HepG2 (cell line): Measurements from ENCODE around the gene SLCO2A1.

ENCODE experiments used
- CEBPB ChIP-seq: IDR thresholded peaks from 2 replicates; pipeline ENCODE4 v1.6.1; 2011; ENCODE audit warnings: low read depth, low read length, improper control_type of control experiment, borderline replicate concordance
- CTCF ChIP-seq: sonication (generic); formaldehyde crosslinking; IDR thresholded peaks from 2 replicates; pipeline ENCODE4 v1.5.0; 2020; ENCODE audit warnings: mild to moderate bottlenecking, missing genetic modification reagents, moderate library complexity
- DPF2 ChIP-seq: sonication (generic); formaldehyde crosslinking; IDR thresholded peaks from 2 replicates; pipeline ENCODE4 v1.4.0; 2020; ENCODE audit warnings: mild to moderate bottlenecking, low read depth, missing genetic modification reagents, borderline replicate concordance
- ISX ChIP-seq: sonication (generic); formaldehyde crosslinking; conservative IDR thresholded peaks from 2 replicates; pipeline ENCODE4 v1.5.0; 2020; ENCODE audit warnings: missing genetic modification reagents
- NR2F2 ChIP-seq: IDR thresholded peaks from 2 replicates; pipeline ENCODE4 v1.6.1; 2012; ENCODE audit warnings: low read depth, inconsistent platforms, borderline replicate concordance
- POLR2AphosphoS5 ChIP-seq: IDR thresholded peaks from 2 replicates; pipeline ENCODE4 v1.6.1; 2012; ENCODE audit warnings: low read depth, low read length
- STAG1 ChIP-seq: sonication (generic); formaldehyde crosslinking; IDR thresholded peaks from 2 replicates; pipeline ENCODE4 v1.4.0; 2020; ENCODE audit warnings: missing genetic modification reagents
- TCF7 ChIP-seq: sonication (generic); IDR thresholded peaks from 2 replicates; pipeline ENCODE4 v1.6.1; 2016; ENCODE audit warnings: antibody characterized with exemption, low read depth
- TFE3 ChIP-seq: IDR thresholded peaks from 2 replicates; pipeline ENCODE4 v1.6.1; 2016
- ZNF224 ChIP-seq: sonication (generic); formaldehyde crosslinking; IDR thresholded peaks from 2 replicates; pipeline ENCODE4 v1.5.0; 2020; ENCODE audit warnings: mild to moderate bottlenecking, missing genetic modification reagents
- ZNF326 ChIP-seq: sonication (generic); formaldehyde crosslinking; IDR thresholded peaks from 2 replicates; pipeline ENCODE4 v1.4.0; 2020; ENCODE audit warnings: missing genetic modification reagents, borderline replicate concordance

GRCh38 chr3:134029256-134029733, 430 bp downstream of the SLCO2A1 start:
- TF ChIP-seq TCF7 (no peak), CEBPB (no peak), NR2F2 (no peak), ISX (CRISPR knock-in tag) (no peak), CTCF (CRISPR knock-in tag) (no peak), STAG1 (CRISPR knock-in tag) (no peak), DPF2 (CRISPR knock-in tag) (no peak), ZNF326 (no peak), TFE3 (CRISPR knock-in tag) (no peak), ZNF224 (CRISPR knock-in tag) (no peak), POLR2AphosphoS5 (no peak)
